ENCODE results near the gene SUMF1. TPM values are rescaled to one million over a fixed set of nuclear protein-coding genes. Genes with fewer than 3 reads are reported as not detected.

The SUMF1 gene
- total and polyA plus RNA-seq, 2 of the 4 experiments (the other 2 are of a cell fraction), result 26.3 to 38.4 TPM

GRCh38 chr3:4375911-4376310 is 91.2 kb downstream of the SUMF1 start:
- Histone ChIP-seq H3K4me2 (ENCODE audit: low read depth, low read length) (no peak overlapping the region), H2BK120ac (ENCODE audit: low read depth, low read length) (no peak overlapping the region), H3K9me3 (ENCODE audit: control insufficient read depth, insufficient read depth, low read length) (no peaks in the 10 kb centered on the region; the same call in 1 of the 2 replicates), H2AK9ac (replicated peaks; ENCODE audit: low read depth, low read length, poor library complexity) (no peak overlapping the region), H4K5ac (ENCODE audit: low read depth, low read length) (no peak overlapping the region), H3K27me3 (ENCODE audit: control insufficient read depth, insufficient read depth, low read length) (no peaks in the 10 kb centered on the region), H2BK5ac (ENCODE audit: low read depth, low read length, poor library complexity, severe bottlenecking) (no peak overlapping the region), H3K9me1 (ENCODE audit: insufficient read depth, low read length) (no peaks in the 10 kb centered on the region), H2AFZ (replicated peaks; ENCODE audit: low read length, poor library complexity) (no peak overlapping the region), H3K36me3 (ENCODE audit: control insufficient read depth, insufficient read depth, low read length) (0 out of 2 replicates have a peak, but pooled peaks cover 2% of the 10 kb centered on the region), H2AK5ac (ENCODE audit: low read depth, low read length) (no peak overlapping the region), H3K4ac (ENCODE audit: low read depth, low read length) (no peak overlapping the region), H3K27ac (ENCODE audit: insufficient read depth, low read length) (no peak overlapping the region), H3K56ac (ENCODE audit: extremely low read depth, insufficient read depth, low read length) (no peak overlapping the region), H3K4me1 (ENCODE audit: control insufficient read depth, insufficient read depth, low read length) (no peaks in the 10 kb centered on the region), H2BK20ac (ENCODE audit: low read depth, low read length) (no peak overlapping the region), H3K4me3 (ENCODE audit: insufficient read depth, low read depth, low read length) (no peak overlapping the region), H3K23ac (ENCODE audit: low read depth, low read length) (no peak overlapping the region), H3K9ac (ENCODE audit: low read depth, low read length) (no peak overlapping the region), H4K91ac (ENCODE audit: insufficient read depth, low read depth, low read length) (no peak overlapping the region), H4K8ac (ENCODE audit: low read depth in 2 of 2, low read length in 2 of 2) (no peak overlapping the region), H3K18ac (ENCODE audit: low read depth, low read length) (no peak overlapping the region), H3K14ac (replicated peaks; ENCODE audit: low read depth, low read length) (no peak overlapping the region), H2BK15ac (ENCODE audit: low read depth, low read length) (no peak overlapping the region), H4K20me1 (ENCODE audit: insufficient read depth, low read length) (no peaks in the 10 kb centered on the region), H3K79me1 (ENCODE audit: low read depth in 1 of 2, low read length in 2 of 2) (no peaks in the 10 kb centered on the region)
- CTCF ChIA-PET, result no interaction called here
- TF ChIP-seq POLR2A (IDR thresholded peaks at IDR 0.05; ENCODE audit: low read depth, low read length) (no peak), MXI1 (IDR thresholded peaks at IDR 0.05; ENCODE audit: borderline replicate concordance, low read depth, low read length) (no peak), MAZ (IDR thresholded peaks at IDR 0.05; ENCODE audit: borderline replicate concordance, low read depth, low read length) (no peak), CEBPB (IDR thresholded peaks at IDR 0.05; ENCODE audit: low read depth, low read length) (no peak), FOS (IDR thresholded peaks at IDR 0.05; ENCODE audit: low read depth, low read length) (no peak), CTCF (conservative IDR thresholded peaks at IDR 0.05; ENCODE audit: low read depth, low read length) (no peak), USF2 (IDR thresholded peaks at IDR 0.05; ENCODE audit: low read depth, low read length) (no peak), NFE2L2 (IDR thresholded peaks at IDR 0.05; ENCODE audit: low read depth, low read length) (no peak), BHLHE40 (IDR thresholded peaks at IDR 0.05; ENCODE audit: low read depth, low read length) (no peak), MAFK (IDR thresholded peaks at IDR 0.05; ENCODE audit: low read depth, low read length) (no peak), CHD1 (IDR thresholded peaks at IDR 0.05; ENCODE audit: low read depth, low read length) (no peak), RAD21 (IDR thresholded peaks at IDR 0.05; ENCODE audit: low read length) (no peak), SMC3 (IDR thresholded peaks at IDR 0.05; ENCODE audit: low read depth, low read length) (no peak), RCOR1 (IDR thresholded peaks at IDR 0.05; ENCODE audit: insufficient replicate concordance, low read length) (no peak), RFX5 (IDR thresholded peaks at IDR 0.05; ENCODE audit: low read depth, low read length) (no peak)
- TF ChIP-seq, protein P1, sequence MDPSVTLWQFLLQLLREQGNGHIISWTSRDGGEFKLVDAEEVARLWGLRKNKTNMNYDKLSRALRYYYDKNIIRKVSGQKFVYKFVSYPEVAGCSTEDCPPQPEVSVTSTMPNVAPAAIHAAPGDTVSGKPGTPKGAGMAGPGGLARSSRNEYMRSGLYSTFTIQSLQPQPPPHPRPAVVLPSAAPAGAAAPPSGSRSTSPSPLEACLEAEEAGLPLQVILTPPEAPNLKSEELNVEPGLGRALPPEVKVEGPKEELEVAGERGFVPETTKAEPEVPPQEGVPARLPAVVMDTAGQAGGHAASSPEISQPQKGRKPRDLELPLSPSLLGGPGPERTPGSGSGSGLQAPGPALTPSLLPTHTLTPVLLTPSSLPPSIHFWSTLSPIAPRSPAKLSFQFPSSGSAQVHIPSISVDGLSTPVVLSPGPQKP (IDR thresholded peaks at IDR 0.05; ENCODE audit: borderline replicate concordance, low read depth, low read length), result no peak
- ATAC-seq (ENCODE audit: low read depth), result no peak
- in situ Hi-C loops (cut with MboI; ENCODE audit: low sequenced_read_pairs), result no loop called here
- intact Hi-C loops (cut with micrococcal nuclease), result no loop called here
- POLR2A ChIA-PET (ENCODE audit: unreplicated experiment), result no interaction called here
- dilution Hi-C loops (cut with HindIII; ENCODE audit: low sequenced_read_pairs, unreplicated experiment), result no loop called here
- WGBS, 2 experiments (ENCODE audit: extremely low coverage in 2 of 2, insufficient read length in 1 of 2), result no CpG with 5 or more reads among the region's 2 CpGs
- BruUV-seq (replicated peaks), result no TSS peak
- DNase-seq, result no peak
